HepG2 (cell line): ENCODE results near the gene HYAL2. TPM values are rescaled to one million over a fixed set of nuclear protein-coding genes. Genes with fewer than 3 reads are reported as not detected.
A peak's percentile ranks its signal among the peaks of the same experiment; 100 is the strongest.

ENCODE experiments used
- AKNA ChIP-seq: sonication (generic); formaldehyde crosslinking; IDR thresholded peaks from 2 replicates; pipeline ENCODE4 v1.4.0; 2020; ENCODE audit warnings: missing genetic modification reagents, borderline replicate concordance
- HES4 ChIP-seq: sonication (generic); formaldehyde crosslinking; IDR thresholded peaks from 2 replicates; pipeline ENCODE4 v1.9.0; 2021; ENCODE audit warnings: mild to moderate bottlenecking, missing genetic modification reagents, borderline replicate concordance
- MAFG ChIP-seq: sonication (generic); formaldehyde crosslinking; IDR thresholded peaks from 2 replicates; pipeline ENCODE4 v1.5.1; 2020; ENCODE audit warnings: mild to moderate bottlenecking, missing genetic modification reagents
- NFE2 ChIP-seq: sonication (generic); formaldehyde crosslinking; IDR thresholded peaks from 2 replicates; pipeline ENCODE4 v1.4.0; 2020; ENCODE audit warnings: missing genetic modification reagents
- NFRKB ChIP-seq: fragments of 450-650 bp; IDR thresholded peaks from 2 replicates; pipeline ENCODE4 v1.6.1; 2017
- NPAS2 ChIP-seq: sonication (generic); formaldehyde crosslinking; IDR thresholded peaks from 2 replicates; pipeline ENCODE4 v1.8.0; 2022; ENCODE audit warnings: mild to moderate bottlenecking, missing genetic modification reagents, borderline replicate concordance
- ZBTB26 ChIP-seq: IDR thresholded peaks from 2 replicates; pipeline ENCODE4 v1.6.1; 2016; ENCODE audit warnings: missing compliant biosample characterization, missing genetic modification reagents, borderline replicate concordance
- ZBTB38 ChIP-seq: sonication (generic); formaldehyde crosslinking; IDR thresholded peaks from 2 replicates; pipeline ENCODE4 v1.5.1; 2020; ENCODE audit warnings: mild to moderate bottlenecking, missing genetic modification reagents
- ZIK1 ChIP-seq: sonication (generic); formaldehyde crosslinking; IDR thresholded peaks from 2 replicates; pipeline ENCODE4 v1.5.0; 2020; ENCODE audit warnings: mild to moderate bottlenecking, low read depth, missing genetic modification reagents, borderline replicate concordance
- ZNF124 ChIP-seq: sonication (generic); formaldehyde crosslinking; IDR thresholded peaks from 2 replicates; pipeline ENCODE4 v1.4.0; 2020; ENCODE audit warnings: missing genetic modification reagents
- ZNF207 ChIP-seq: fragments of 450-650 bp; IDR thresholded peaks from 2 replicates; pipeline ENCODE4 v1.6.1; 2016; ENCODE audit warnings: antibody characterized with exemption, borderline replicate concordance
- ZNF768 ChIP-seq: sonication (generic); formaldehyde crosslinking; IDR thresholded peaks from 2 replicates; pipeline ENCODE4 v1.4.0; 2020; ENCODE audit warnings: missing genetic modification reagents
- ZSCAN5A ChIP-seq: sonication (generic); formaldehyde crosslinking; IDR thresholded peaks from 2 replicates; pipeline ENCODE4 v1.8.0; 2022; ENCODE audit warnings: mild to moderate bottlenecking, missing genetic modification reagents, borderline replicate concordance
- polyA plus RNA-seq, 8 experiments: library from polyadenylated mRNA; depleted of rRNA in 3 of 8; stranded (reverse) in 7 of 8; unstranded in 1 of 8; fragments of >200 nt; fragmentation: Illumina TruSeq in 4 of 8; extraction: Trizol in 4 of 8; gene quantifications; 2 replicates each; pipeline versions ENCODE4 v1.2.1 to v1.2.3, GENCODE V29; 2011 to 2016; ENCODE audit warnings: low read depth in 4 of 8, missing spikeins in 1 of 8, mixed read lengths in 1 of 8; ENCODE audit not compliant: insufficient read depth in 1 of 8
- total RNA-seq, 5 experiments: library from RNA; depleted of rRNA; stranded (reverse); fragments of >200 nt; fragmentation: Illumina TruSeq; extraction: Trizol; gene quantifications; 2 replicates each; pipeline ENCODE4 v1.2.3, GENCODE V29; 2016; ENCODE audit warnings: low read depth in 1 of 5
- TF ChIP-seq, protein P1 (sequence below): sonication (generic); formaldehyde crosslinking; IDR thresholded peaks from 2 replicates; pipeline ENCODE4 v1.4.0; 2020; ENCODE audit warnings: missing genetic modification reagents
- TF ChIP-seq, protein P2 (sequence below): sonication (generic); formaldehyde crosslinking; IDR thresholded peaks from 2 replicates; pipeline ENCODE4 v1.5.1; 2020; ENCODE audit warnings: missing genetic modification reagents, mild to moderate bottlenecking, borderline replicate concordance
- TF ChIP-seq, protein P3 (sequence below): sonication (generic); formaldehyde crosslinking; conservative IDR thresholded peaks from 2 replicates; pipeline ENCODE4 v1.8.0; 2022; ENCODE audit warnings: missing genetic modification reagents

Gene HYAL2
- total and polyA plus RNA-seq, 2 of the 13 experiments (the other 11 are each of a cell fraction or from before 2014, with no cell fraction given), result 76.2 to 102 TPM

DNA sequence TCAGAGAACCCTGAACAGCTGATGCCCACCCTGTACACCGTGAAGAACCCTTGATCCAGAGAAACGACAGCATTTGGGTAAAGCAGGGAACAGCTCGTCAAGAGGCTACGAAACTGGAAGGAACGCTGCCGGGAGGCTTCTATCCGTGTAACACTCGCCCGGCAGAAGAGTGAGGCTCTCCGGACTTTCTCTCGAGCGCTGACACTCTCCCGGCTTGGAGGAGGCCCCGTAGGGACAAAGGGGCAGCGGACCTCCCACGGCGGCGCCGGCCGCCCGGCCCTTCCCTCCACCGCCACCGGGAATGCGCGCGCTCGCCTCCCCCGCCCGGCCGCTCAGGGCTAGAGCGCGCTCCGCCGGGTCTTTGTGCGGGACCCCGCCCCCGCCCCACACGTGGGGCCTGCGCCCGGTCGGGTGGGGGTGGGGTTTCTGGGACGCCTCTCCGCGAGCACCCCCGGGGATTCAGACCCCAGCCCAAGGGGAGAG lies 1.7 kb downstream of the HYAL2 start (continued):
- TF ChIP-seq MAFG (CRISPR knock-in tag), result no peak
- TF ChIP-seq, protein P1, sequence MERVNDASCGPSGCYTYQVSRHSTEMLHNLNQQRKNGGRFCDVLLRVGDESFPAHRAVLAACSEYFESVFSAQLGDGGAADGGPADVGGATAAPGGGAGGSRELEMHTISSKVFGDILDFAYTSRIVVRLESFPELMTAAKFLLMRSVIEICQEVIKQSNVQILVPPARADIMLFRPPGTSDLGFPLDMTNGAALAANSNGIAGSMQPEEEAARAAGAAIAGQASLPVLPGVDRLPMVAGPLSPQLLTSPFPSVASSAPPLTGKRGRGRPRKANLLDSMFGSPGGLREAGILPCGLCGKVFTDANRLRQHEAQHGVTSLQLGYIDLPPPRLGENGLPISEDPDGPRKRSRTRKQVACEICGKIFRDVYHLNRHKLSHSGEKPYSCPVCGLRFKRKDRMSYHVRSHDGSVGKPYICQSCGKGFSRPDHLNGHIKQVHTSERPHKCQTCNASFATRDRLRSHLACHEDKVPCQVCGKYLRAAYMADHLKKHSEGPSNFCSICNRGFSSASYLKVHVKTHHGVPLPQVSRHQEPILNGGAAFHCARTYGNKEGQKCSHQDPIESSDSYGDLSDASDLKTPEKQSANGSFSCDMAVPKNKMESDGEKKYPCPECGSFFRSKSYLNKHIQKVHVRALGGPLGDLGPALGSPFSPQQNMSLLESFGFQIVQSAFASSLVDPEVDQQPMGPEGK, result peak; percentile 82
- TF ChIP-seq ZBTB26 (CRISPR knock-in tag), result no peak
- TF ChIP-seq ZIK1 (CRISPR knock-in tag), result no peak
- no peak for TF ChIP-seq ZNF124
- TF ChIP-seq AKNA (CRISPR knock-in tag), result no peak
- TF ChIP-seq ZNF207, result no peak
- TF ChIP-seq, protein P2, sequence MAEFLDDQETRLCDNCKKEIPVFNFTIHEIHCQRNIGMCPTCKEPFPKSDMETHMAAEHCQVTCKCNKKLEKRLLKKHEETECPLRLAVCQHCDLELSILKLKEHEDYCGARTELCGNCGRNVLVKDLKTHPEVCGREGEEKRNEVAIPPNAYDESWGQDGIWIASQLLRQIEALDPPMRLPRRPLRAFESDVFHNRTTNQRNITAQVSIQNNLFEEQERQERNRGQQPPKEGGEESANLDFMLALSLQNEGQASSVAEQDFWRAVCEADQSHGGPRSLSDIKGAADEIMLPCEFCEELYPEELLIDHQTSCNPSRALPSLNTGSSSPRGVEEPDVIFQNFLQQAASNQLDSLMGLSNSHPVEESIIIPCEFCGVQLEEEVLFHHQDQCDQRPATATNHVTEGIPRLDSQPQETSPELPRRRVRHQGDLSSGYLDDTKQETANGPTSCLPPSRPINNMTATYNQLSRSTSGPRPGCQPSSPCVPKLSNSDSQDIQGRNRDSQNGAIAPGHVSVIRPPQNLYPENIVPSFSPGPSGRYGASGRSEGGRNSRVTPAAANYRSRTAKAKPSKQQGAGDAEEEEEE (CRISPR knock-in tag), result no peak
- TF ChIP-seq ZSCAN5A (CRISPR knock-in tag), result no peak
- no peak for TF ChIP-seq NFE2 (CRISPR knock-in tag)
- no peak for TF ChIP-seq NPAS2 (CRISPR knock-in tag)
- TF ChIP-seq HES4 (CRISPR knock-in tag), result no peak; the same call in 1 of the 2 replicates
- no peak for TF ChIP-seq NFRKB
- TF ChIP-seq, protein P3, sequence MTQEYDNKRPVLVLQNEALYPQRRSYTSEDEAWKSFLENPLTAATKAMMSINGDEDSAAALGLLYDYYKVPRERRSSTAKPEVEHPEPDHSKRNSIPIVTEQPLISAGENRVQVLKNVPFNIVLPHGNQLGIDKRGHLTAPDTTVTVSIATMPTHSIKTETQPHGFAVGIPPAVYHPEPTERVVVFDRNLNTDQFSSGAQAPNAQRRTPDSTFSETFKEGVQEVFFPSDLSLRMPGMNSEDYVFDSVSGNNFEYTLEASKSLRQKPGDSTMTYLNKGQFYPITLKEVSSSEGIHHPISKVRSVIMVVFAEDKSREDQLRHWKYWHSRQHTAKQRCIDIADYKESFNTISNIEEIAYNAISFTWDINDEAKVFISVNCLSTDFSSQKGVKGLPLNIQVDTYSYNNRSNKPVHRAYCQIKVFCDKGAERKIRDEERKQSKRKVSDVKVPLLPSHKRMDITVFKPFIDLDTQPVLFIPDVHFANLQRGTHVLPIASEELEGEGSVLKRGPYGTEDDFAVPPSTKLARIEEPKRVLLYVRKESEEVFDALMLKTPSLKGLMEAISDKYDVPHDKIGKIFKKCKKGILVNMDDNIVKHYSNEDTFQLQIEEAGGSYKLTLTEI (CRISPR knock-in tag), result no peak
- no peak for TF ChIP-seq ZNF768 (CRISPR knock-in tag)
- no peak for TF ChIP-seq ZBTB38 (CRISPR knock-in tag)
